Coronary artery (tissue), 2 donors: ENCODE measurements around the gene TMEM178B.

ENCODE experiments used
- DNase-seq: peaks from one replicate; pipeline ENCODE4 v3.0.0-alpha.2; 2017; ENCODE audit warnings: low spot score
- H3K27ac ChIP-seq, 2 donors: fragments of 200-600 bp; sonication (generic); one replicate each; pipeline ENCODE4 v1.5.1; 2016 to 2019
- H3K4me3 ChIP-seq: fragments of 200-600 bp; sonication (generic); 2 replicates; pipeline ENCODE4 v1.5.1; 2016; ENCODE audit warnings: mild to moderate bottlenecking, moderate library complexity
- CTCF ChIP-seq: fragments of 200-600 bp; sonication (generic); IDR thresholded peaks from one replicate; pipeline ENCODE4 v1.5.1; 2019; ENCODE audit warnings: antibody characterized with exemption

TMEM178B gene

GRCh38 chr7:141439164-141439563 lies 365.3 kb downstream of the TMEM178B start:
- DNase-seq = no peak
- no peak overlapping the region for H3K27ac ChIP-seq
- H3K4me3 ChIP-seq = no peak overlapping the region
- no peak for TF ChIP-seq CTCF

GRCh38 chr7:141439776-141440175 lies 365.9 kb downstream of the TMEM178B start:
- no peak overlapping the region for H3K27ac ChIP-seq
- TF ChIP-seq CTCF = no peak
- DNase-seq = no peak
- H3K4me3 ChIP-seq = no peak overlapping the region

- H3K4me3 ChIP-seq = no peak overlapping the region
- H3K27ac ChIP-seq = no peak overlapping the region
- DNase-seq = no peak
- no peak for TF ChIP-seq CTCF
Observed at GRCh38 chr7:141441837-141442627, 368.2 kb downstream of the TMEM178B start.

- Histone ChIP-seq H3K27ac (no peak overlapping the region), H3K4me3 (no peak overlapping the region)
- no peak for DNase-seq
- TF ChIP-seq CTCF = no peak
Observed at GRCh38 chr7:141442781-141443180, 368.9 kb downstream of the TMEM178B start.

- H3K27ac ChIP-seq = no peak overlapping the region
- TF ChIP-seq CTCF = no peak
- H3K4me3 ChIP-seq = no peak overlapping the region
- no peak for DNase-seq
Observed at GRCh38 chr7:141444961-141445360, 371.1 kb downstream of the TMEM178B start.

GRCh38 chr7:141451232-141451631 lies 377.4 kb downstream of the TMEM178B start:
- no peak overlapping the region for H3K27ac ChIP-seq
- no peak for TF ChIP-seq CTCF
- H3K4me3 ChIP-seq = no peak overlapping the region
- DNase-seq = no peak

GRCh38 chr7:141452911-141453310 lies 379.0 kb downstream of the TMEM178B start:
- no peak for DNase-seq
- no peak for TF ChIP-seq CTCF
- Histone ChIP-seq H3K4me3 (no peak overlapping the region), H3K27ac (no peak overlapping the region)
